GM19099 (cell line): ENCODE data around the gene RADIL.

Experiments
- POLR2A ChIP-seq: IDR thresholded peaks from 3 replicates; pipeline ENCODE4 v1.6.1; 2011; ENCODE audit warnings: low read depth; ENCODE audit not compliant: insufficient read length; ENCODE audit errors: extremely low read depth

Gene RADIL

DNA sequence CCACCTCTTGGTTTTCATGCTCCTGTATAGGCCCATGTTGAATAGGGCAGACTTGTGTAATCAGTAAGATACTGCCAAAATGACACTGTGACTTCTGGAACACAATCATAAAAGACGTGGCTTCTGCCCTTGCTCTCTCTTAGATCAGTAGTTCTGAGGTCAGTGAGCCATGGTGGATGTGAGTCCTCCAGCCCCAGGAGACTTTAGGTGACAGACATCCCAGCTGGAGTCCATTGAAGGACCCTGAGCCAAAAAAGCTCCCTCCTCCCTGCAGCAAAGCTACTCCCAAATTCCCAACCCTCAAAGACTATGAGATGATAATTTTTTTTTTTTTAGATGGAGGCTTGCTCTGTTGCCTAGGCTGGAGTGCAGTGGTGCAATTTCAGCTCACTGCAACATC, 3.2 kb upstream of the RADIL start:
- no peak for TF ChIP-seq POLR2A

DNA sequence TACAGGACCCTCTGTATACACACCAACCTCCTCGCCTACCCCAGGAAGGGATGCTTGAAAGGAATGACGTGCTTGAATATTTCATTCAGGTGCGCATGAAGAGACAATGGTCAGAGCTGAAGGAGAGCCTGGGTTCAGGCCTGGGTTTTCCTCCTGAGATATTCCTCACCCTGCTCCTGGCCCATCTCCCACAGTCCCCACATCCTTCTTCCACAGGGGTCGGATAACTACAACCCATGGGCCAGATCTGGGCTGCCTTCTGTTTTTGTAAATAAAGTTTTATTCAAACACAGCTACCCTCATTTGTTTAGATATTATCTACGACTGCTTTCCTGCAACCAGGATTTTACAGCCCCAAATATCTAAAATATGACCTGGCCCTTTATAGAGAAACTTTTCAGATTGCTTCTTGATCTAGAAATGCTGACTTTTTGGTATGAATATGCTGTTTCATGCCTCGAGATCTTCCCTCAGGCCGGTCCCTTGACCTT, 1.8 kb upstream of the RADIL start:
- TF ChIP-seq POLR2A: no peak

DNA sequence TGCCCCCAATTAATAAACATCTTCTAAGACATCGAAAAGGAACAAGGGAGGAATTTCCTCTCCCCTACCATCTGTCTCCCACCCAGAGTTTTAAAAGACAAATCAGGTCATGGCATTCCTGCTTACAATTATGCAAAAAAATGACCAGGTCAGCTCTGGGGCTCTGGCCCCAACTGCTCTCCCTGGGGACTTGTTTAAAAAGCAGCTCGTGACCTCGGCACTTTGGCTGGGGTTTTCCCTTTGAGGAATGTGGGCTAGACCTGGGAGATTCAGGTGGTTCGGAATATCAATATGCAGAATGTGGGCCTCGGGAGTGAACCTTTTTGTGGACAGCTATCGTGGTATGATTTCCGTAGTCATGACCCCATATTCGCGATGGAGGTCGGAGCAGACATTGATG, 648 bp upstream of the RADIL start:
- no peak for TF ChIP-seq POLR2A

- no peak for TF ChIP-seq POLR2A
These were observed 514 bp downstream of the RADIL start for GRCh38 chr7:4883033-4883371.

DNA sequence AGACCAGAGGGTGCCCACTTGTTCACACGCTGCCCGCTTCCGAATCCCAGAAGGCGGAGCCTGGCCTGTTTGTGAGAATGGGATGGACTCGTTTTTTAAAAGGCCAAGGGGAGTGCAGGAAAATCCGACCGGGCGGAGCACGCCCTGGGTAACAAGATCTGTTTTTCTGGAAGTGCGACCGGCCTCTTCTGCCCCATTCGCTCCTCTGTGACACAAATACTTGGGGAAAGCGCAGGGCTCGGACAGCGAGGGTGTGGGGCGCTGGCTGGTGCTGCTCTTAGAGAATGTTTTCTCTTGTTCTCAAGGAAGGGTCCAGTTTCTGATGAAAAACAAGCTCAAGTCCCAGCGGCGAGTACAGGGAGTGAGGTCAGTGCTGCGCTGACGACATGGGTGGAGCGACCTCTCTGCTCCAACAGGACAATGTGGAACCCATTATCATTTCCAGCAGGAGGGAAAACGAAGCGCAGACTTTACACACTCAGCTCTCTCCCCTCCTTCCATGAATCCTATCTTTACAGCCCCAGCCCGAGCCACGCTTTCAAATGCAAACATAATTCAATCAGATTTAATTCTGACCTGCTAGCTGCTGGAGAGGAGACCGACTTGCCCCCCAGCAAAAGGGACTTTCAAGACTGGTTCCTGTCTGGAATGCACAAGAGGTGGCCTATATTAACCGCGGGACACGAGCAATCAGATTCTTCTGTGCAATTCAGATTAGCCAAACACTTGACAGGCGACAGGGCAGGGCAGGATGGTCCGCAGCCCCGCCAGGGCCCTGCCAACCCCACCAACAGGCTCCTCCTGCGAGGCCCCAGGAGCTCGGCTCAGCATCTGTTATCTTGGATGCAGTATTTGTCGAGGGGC, 1.1 kb downstream of the RADIL start:
- TF ChIP-seq POLR2A: no peak

GRCh38 chr7:4880218-4880617, 3.3 kb downstream of the RADIL start:
- no peak for TF ChIP-seq POLR2A

DNA sequence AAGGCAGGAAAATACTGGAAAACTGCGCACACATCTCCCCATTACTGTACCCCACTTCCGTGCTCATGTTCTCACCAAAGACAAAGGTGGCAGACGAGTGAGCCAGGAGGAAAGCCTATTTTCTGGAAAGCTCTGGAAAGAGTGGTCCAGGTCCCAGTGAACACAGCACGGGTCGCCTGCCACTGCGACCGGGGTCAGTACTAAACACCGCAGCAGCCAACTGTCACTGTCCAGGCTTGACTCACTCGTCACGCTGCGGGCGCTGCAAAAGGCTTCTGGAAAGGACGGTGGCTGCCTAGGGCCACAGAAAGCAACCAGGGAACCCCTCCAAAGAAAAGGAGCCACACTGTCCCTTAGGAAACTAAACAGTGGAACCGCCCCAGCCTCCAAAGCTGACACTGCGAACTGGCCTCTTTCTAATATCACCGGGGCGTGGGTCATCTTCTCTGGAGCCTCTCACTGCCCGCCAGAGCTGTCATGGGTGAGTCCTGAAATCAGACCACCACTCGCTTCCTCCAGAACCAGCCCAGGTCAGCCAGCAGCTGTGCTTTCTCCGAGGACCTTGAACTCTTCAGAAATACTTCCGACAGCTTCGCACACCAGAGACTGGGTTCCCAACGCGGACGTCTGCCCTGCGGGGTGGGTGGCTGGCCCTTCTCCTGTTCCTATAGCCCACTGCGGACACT, 4.0 kb downstream of the RADIL start:
- TF ChIP-seq POLR2A: no peak

DNA sequence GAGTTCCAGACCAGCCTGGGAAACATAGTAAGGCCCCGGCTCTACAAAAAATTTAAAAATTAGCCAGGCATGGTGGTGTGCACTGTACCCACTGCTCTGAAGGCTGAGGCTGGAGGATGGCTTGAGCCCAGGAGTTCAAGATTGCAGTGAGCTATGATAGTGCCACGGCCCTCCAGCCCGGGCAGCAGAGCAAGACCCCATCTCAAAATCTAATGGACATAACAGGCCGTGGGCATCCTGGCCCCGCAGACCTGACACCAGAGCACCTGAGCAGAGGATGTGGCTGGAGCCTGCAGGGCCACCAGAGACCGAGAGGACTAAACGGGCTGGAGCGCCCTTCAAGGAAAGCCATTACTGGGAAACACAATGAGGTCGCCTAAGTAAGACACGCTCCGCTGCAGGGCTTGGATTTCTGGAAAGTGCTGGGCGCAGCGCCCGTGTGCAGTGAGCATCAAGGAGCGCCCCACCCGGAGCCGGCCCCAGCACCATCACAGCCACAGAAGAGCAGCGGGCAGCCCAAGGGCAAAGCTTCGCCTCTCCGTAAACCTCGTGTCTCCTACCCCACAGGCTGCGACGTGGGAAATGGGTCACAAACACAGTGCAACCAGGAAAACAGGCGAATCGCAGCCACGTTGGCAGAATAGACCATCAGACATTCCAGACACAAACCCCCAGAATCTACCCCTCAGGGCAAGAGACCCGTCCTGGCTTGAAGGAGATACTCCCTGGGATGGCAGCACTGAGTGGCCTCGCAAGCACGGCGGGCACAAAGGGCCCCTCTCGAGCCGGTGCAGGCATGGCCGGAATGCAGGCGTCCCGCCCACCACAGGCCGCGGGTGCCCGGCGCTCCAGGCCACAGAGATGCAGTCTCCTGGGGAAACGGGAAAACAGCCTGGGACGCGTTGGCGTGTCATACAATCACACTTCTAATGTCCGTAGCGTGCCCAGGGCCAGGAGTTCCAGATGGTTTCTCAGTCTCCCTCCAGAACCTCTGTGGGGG, 4.9 kb downstream of the RADIL start:
- no peak for TF ChIP-seq POLR2A

DNA sequence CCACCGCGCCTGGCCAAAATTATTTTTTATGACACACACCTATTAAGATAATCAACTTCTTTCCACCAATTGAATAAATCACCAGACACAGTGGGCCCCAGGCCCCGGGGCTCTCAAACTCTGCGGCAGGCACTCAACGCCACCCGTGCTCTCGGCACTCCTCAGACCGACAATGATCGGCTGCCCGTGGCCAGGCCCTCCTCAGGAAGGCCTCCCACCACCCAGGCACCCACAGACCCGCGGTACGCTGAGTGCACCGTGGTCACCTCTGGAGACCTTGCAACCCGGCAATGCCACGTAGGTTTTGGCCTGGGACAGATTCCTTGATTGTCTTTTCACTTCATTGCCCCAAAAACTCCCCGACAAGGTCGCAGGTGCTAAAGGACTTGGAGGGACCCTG, 6.9 kb downstream of the RADIL start:
- no peak for TF ChIP-seq POLR2A

- TF ChIP-seq POLR2A: no peak
These were observed 8.1 kb downstream of the RADIL start for GRCh38 chr7:4875391-4875790.

DNA sequence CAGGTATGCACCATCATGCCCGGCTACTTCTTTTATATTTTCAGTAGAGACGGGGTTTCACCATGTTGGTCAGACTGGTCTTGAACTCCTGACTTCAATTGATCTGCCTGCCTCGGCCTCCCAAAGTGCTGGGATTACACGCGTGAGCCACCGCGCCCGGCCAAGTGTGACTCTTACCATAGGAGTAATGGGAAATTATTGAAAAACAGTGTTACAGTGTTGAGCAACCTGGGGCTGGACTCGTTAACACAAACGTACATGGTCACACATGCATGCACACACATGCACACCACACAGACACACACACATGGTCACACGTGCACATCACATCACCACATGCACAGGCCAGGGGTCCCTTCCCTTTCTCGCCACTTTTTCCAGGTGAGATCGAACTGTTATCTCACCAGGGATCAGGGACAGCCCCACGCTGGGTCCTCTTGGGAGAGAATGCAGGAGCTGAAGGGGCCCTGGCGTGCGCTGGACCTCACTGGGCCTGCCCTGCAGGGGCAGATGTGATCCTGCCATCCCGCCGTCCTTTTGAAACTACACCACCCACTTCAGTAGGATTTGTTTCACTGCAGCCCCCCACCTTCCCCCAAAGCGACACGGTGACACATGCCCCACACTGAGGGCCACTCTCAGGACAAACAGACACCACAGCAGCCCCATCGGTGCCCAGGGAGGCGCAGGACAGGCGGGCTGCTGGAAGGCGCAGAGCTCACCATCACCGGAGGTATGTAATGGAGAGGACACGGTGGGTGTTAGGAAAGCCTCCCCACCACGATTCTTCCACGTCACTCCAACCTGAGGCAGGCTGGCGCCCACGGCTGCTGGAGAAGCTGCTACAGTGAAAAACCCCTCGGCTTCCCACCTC, 10.2 kb downstream of the RADIL start:
- TF ChIP-seq POLR2A: no peak

DNA sequence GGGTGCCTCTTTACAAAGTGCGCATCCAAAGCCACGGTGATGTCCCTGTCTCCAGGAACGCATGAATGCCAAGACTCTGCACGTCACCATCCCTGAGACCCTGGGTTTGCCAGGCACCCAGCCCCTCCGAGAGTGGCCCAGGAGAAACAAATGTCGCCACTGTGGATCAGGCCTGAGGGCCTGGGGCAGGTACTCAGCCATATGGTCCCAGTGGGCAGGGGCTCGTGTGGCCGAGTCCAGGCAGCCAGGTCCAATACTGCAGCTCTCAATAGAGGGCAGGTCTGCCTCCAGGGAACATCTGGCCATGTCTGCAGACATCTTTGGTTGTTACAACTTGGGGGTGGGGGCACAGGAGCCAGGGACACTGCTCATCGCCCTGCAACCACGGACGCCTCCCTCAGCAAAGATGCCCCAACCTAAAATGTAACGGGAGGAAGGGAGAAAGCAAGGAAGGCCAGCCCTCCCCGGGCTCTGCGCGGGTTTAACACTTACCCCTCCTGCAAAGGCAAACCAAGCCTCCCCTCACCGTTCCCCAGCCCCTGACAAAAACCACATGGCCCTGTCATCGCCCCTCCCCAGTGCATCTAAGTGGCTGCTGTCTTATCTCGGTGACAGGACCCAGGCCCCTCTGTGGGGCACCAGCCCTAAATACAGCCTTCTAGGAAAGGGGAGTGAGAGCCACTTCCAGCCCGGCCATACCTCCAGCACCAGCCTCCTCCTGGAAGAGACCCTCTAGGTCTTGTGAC, 11.4 kb downstream of the RADIL start:
- TF ChIP-seq POLR2A: no peak

DNA sequence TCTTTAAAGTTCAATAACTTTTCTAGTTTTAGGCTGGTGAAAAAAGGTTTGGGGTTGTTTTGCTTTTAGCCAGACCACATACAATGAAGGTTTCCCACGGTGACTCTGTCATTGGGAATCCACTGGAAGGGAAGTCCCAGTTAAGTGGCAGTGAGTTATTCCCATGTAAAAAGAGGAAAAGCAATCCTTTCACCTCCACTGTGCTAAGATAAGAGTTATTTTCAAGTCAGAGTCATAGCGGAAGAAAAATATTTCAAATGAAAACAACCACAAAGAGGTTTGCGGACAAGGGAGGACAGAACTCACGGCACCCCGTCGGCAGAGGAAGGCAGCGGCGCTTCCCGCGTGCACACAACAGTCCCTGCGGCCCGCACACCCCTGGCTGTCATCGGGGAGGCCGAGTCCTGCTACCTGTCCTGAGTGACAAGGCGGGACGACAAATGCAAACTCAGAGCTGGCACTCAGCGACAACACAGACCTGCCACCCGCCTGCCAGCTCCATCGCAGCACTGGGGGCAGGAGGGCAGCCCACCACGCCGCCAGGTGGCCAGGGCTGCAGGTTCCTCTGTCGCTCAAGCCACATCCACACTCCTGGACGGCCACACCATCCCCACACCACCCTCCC, 12.3 kb downstream of the RADIL start:
- TF ChIP-seq POLR2A: no peak

DNA sequence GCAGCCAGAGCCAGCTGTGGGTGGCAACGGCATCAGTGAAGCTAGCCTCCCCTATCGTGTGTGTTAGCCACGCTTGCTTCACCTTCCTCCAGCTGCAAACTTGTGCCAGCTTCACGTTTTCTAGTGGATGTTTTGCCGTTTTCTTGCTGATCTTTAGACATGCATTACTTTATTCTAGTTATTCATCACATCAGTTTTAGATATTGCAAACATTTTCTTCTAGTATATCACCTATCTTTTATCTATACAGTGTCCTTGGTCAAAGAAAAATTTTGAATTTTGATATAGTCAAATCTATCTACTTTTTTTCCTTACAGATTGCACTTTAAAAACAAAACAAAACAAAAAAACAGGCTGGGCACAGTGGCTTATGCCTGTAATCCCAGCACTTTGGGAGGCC, 15.0 kb downstream of the RADIL start:
- TF ChIP-seq POLR2A: no peak
